MCF 10A (cell line): ENCODE data around the gene TCEA2. TPM values are rescaled to one million over a fixed set of nuclear protein-coding genes. Genes with fewer than 3 reads are reported as not detected.

Source experiments
- BruUV-seq: library from RNA; stranded (reverse); fragments of 400-500 nt; replicated peaks from 2 replicates; lab custom pipeline; 2021; lab: Mats Ljungman, UMichigan
- CTCF ChIA-PET: fragments of 300-600 bp; sonication (Branson Sonifier 250); formaldehyde crosslinking; extraction: SDS; loops from one replicate; lab custom pipeline; 2021; ENCODE audit warnings: antibody characterized with exemption, inconsistent platforms; lab: Yijun Ruan, JAX
- POLR2A ChIA-PET: fragments of 300-600, 350-650 bp; sonication (Branson Sonifier 250); formaldehyde crosslinking; extraction: SDS; loops from one replicate; lab custom pipeline; 2020; ENCODE audit warnings: antibody characterized with exemption, inconsistent platforms; lab: Yijun Ruan, JAX
- DNase-seq: peaks from one replicate; pipeline ENCODE4 v3.0.0-alpha.2; 2018; ENCODE audit not compliant: unreplicated experiment
- H3K27ac Mint-ChIP-seq: one replicate; pipeline ENCODE4 v1.8.0; 2022; ENCODE audit warnings: mild to moderate bottlenecking, low read depth, mixed read lengths; ENCODE audit not compliant: unreplicated experiment
- H3K27me3 Mint-ChIP-seq: one replicate; pipeline ENCODE4 v1.8.0; 2022; ENCODE audit warnings: mixed read lengths; ENCODE audit not compliant: insufficient read depth, unreplicated experiment
- H3K36me3 Mint-ChIP-seq: one replicate; pipeline ENCODE4 v1.8.0; 2022; ENCODE audit warnings: mild to moderate bottlenecking, moderate library complexity, mixed read lengths; ENCODE audit not compliant: insufficient read depth, unreplicated experiment
- H3K4me1 Mint-ChIP-seq: one replicate; pipeline ENCODE4 v1.8.0; 2022; ENCODE audit warnings: mixed read lengths; ENCODE audit not compliant: insufficient read depth, unreplicated experiment
- H3K4me3 Mint-ChIP-seq: one replicate; pipeline ENCODE4 v1.8.0; 2022; ENCODE audit warnings: mild to moderate bottlenecking, moderate library complexity, mixed read lengths; ENCODE audit not compliant: unreplicated experiment
- H3K9me3 Mint-ChIP-seq: one replicate; pipeline ENCODE4 v1.8.0; 2022; ENCODE audit warnings: mixed read lengths; ENCODE audit not compliant: unreplicated experiment
- CTCF ChIP-seq: fragments of 200-600 bp; IDR thresholded peaks from one replicate; pipeline ENCODE4 v1.8.0; 2022; ENCODE audit warnings: antibody characterized with exemption, mild to moderate bottlenecking; ENCODE audit not compliant: unreplicated experiment
- intact Hi-C: fragments of 100-400 bp; cut with micrococcal nuclease; formaldehyde crosslinking; loops from 2 replicates; pipeline ENCODE4 v1.14.1; 2022
- total RNA-seq: library from RNA; stranded (reverse); gene quantifications from 2 replicates; pipeline ENCODE4 v1.2.3, GENCODE V29; 2022

Gene TCEA2
- total RNA-seq, 1 experiment from 2014 or later = 30.8 TPM

DNA sequence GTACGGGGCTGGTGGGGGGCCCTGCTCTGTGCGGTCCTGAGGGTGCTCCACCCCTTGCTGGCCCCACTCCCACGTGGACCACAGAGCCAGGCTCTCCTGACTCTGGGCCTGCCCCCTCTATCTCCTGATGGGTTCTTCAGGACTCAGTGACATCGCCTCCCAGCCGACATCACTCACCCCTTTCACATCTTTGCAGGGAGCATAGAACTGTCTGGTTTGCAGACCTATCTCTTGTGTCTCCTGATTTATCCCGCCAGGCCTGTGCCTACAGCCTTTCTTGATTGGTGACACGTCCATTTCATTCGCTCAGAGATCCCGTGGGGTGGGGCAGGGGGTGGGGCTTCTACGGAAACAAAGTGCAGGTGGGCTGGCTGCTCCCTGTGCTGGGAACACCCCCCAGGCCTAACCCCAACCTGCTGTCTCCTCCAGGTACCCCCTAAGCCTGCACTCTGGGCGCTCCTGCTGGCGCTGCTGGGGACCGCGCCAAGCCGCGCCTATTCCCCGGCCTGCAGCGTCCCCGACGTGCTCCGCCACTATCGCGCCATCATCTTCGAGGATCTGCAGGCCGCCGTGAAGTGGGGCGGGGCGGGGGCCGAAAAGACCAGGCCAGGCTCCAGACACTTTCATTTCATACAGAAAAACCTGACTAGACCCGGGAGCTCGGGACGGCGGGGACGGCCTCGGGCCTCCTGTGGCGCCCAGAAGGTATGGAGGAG is 25.3 kb upstream of the TCEA2 start:
- Mint-ChIP-seq H3K27ac (no peak overlapping the region), H3K27me3 (no peaks in the 10 kb centered on the region), H3K4me3 (peak overlapping the region; percentile 65), H3K4me1 (peaks cover 9% of the 10 kb centered on the region), H3K36me3 (peaks cover 34% of the 10 kb centered on the region), H3K9me3 (no peaks in the 10 kb centered on the region)
- DNase-seq = no peak
- intact Hi-C loops = loop anchor here (2.0 kb wide), 1 partner anchor 57 kb away; the partner anchor contains the start of gene PRPF6
- no TSS peak for BruUV-seq
- TF ChIP-seq CTCF = no peak
- ChIA-PET POLR2A (interaction anchor here (0.6 to 3.8 kb wide), 10 partner anchors 12 to 496 kb away, joined by 3 to 26 read pairs (median 6); partner anchors contain the start of genes PRPF6, RGS19, SAMD10 and SOX18), CTCF (interaction anchor here (0.6 to 10.8 kb wide), 27 partner anchors 8 to 396 kb away, joined by 3 to 284 read pairs (median 9); partner anchors contain the start of genes RGS19, SAMD10 and TCEA2)

DNA sequence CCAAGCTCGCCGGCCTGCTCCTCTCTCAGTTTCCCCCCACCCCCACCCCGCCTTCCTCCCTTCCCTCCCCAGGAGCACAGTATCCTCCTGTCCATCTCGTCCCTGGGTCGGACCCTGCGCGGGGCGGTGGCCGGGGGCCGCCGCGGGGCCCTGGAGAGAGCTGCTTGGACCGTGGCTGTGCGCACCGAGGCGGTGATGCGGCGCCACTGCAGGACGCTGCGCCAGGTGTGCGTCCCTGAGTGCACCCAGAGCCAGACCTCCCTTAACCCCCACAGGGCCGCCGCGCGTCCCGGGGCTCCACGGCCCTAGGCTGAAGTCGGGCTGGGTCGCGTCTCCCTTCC is 24.8 kb upstream of the TCEA2 start:
- TF ChIP-seq CTCF = no peak
- BruUV-seq = no TSS peak
- H3K27ac Mint-ChIP-seq = no peak overlapping the region
- peaks cover 29% of the 10 kb centered on the region for H3K36me3 Mint-ChIP-seq
- peaks cover 9% of the 10 kb centered on the region for H3K4me1 Mint-ChIP-seq
- ChIA-PET CTCF (interaction anchor here (0.6 to 10.8 kb wide), 35 partner anchors 8 to 601 kb away, joined by 3 to 284 read pairs (median 5); partner anchors contain the start of genes RGS19, SAMD10 and TCEA2), POLR2A (interaction anchor here (0.9 to 3.8 kb wide), 11 partner anchors 12 to 496 kb away, joined by 3 to 26 read pairs (median 9); partner anchors contain the start of genes LKAAEAR1, PRPF6, RGS19 and SAMD10)
- peak overlapping the region; percentile 65 for H3K4me3 Mint-ChIP-seq
- no peak for DNase-seq
- intact Hi-C loops = loop anchor here (2.0 kb wide), 1 partner anchor 57 kb away; the partner anchor contains the start of gene PRPF6
- no peaks in the 10 kb centered on the region for H3K27me3 Mint-ChIP-seq
- no peaks in the 10 kb centered on the region for H3K9me3 Mint-ChIP-seq

DNA sequence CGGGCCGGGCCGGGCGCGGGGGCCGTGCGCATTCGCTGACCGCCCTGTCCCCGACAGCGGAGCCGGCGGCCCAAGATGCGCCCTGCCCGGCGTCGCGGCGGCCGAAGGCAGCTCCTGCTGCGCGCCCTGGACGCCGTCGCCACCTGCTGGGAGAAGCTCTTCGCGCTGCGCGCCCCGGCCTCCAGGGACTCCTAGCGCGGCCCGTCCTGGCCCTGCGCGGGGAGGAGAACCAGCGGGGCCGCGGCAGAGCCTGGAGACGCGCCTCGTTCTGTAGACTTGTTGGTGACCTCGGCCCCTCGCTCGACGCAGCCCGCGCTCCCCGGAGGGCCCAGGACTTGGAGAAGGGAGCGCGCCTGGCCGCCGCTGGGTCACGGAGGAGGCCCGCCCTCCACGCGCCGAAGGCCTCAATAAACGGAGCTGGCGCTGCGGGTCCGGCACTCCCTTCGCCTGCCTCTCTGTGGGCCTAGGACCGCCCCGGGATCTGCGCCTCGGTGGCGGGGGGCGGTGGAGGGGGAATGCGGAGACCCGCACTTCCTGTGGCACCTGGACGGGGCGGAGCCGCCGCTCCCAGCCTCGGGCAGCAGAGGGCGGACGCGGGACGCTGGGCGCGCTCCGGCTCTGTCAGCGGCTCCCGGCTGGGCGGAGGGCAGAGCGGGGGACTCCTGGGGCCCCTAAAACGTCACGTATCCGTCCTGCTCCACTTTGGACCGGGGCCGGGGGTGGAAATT is 24.3 kb upstream of the TCEA2 start:
- POLR2A ChIA-PET = interaction anchor here (0.6 to 3.8 kb wide), 18 partner anchors 9 to 497 kb away, joined by 3 to 26 read pairs (median 5); partner anchors contain the start of genes LKAAEAR1, PRPF6, RGS19 and SAMD10
- Mint-ChIP-seq H3K9me3 (no peaks in the 10 kb centered on the region), H3K27ac (no peak overlapping the region), H3K36me3 (peaks cover 23% of the 10 kb centered on the region), H3K27me3 (no peaks in the 10 kb centered on the region), H3K4me1 (peaks cover 9% of the 10 kb centered on the region), H3K4me3 (peak overlapping the region; percentile 65)
- BruUV-seq = no TSS peak
- CTCF ChIA-PET = interaction anchor here (0.6 to 10.8 kb wide), 46 partner anchors 8 to 602 kb away, joined by 3 to 284 read pairs (median 4); partner anchors contain the start of genes LKAAEAR1, OPRL1, RGS19 and SAMD10
- peak; percentile 79 for TF ChIP-seq CTCF
- peak; percentile 77 for DNase-seq
- intact Hi-C loops = loop anchor here (1.0 to 2.0 kb wide), 3 partner anchors 19 to 82 kb away; partner anchors contain the start of gene PRPF6
